ENCODE data around the gene TBC1D22B.

Gene TBC1D22B

GRCh38 chr6:37272834-37273566 lies 15.4 kb downstream of the TBC1D22B start:
- Histone ChIP-seq H3K36me3 (ENCODE audit: control insufficient read depth in 2 of 2, insufficient read depth in 1 of 2, low read length in 2 of 2) (peaks cover 4 to 14% of the 10 kb centered on the region in 2 experiments; a peak in 2 of 3 replicates), H3K9me3 (ENCODE audit: control insufficient read depth, insufficient read depth, low read depth, low read length) (no peaks in the 10 kb centered on the region), H3K27ac (ENCODE audit: extremely low read depth, low read depth, low read length) (no peak overlapping the region), H3K4me1 (ENCODE audit: control insufficient read depth, insufficient read depth, low read length) (0 out of 2 replicates have a peak, but pooled peaks cover 5% of the 10 kb centered on the region), H3K4me3 (ENCODE audit: low read depth, low read length) (no peak overlapping the region)
- peak; percentile 39 for TF ChIP-seq ZNF335 (tag by site-specific recombination; conservative IDR thresholded peaks at IDR 0.05)
- no peak for TF ChIP-seq ZBTB11 (tag by site-specific recombination; conservative IDR thresholded peaks at IDR 0.05; ENCODE audit: low read depth)
- TF ChIP-seq SCRT2 (tag by site-specific recombination; IDR thresholded peaks at IDR 0.05), result peak; percentile 88; the same call in 1 of the 2 replicates
- TF ChIP-seq ZNF362 (tag by site-specific recombination; IDR thresholded peaks at IDR 0.05), result 0 out of 2 replicates have a peak, but pooled peaks have one; percentile 15
- no peak for TF ChIP-seq ZNF391 (tag by site-specific recombination; IDR thresholded peaks at IDR 0.05; ENCODE audit: borderline replicate concordance, low read depth)
- POLR2A ChIA-PET, result interaction anchor here (0.7 to 1.9 kb wide), 2 partner anchors 15 to 63 kb away, joined by 4 to 5 read pairs; partner anchors contain the start of genes TBC1D22B and TMEM217
- CTCF ChIA-PET, result interaction anchor here (0.5 to 1.0 kb wide), 3 partner anchors 8 to 388 kb away, joined by 3 to 5 read pairs (median 3); no protein-coding TSS in a partner anchor

DNA sequence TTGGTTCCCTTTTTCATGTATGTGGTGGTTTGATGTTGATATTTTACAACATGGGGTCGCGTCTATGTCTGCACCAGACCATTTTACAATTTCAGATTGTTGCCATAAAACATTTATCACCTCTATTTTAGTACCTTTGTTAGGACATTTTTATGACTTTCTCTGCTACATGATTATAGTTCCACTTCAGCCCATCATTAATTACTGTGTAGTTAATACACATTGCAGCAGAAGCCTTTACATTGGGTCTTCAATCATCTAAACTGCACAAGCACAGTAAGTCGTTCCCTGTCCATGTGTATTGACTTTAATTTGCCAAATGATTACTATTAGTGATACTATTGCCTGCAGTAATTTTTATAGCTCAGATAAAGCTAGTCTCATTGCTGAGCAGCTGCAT lies 16.1 kb downstream of the TBC1D22B start:
- H3K4me3 ChIP-seq (ENCODE audit: low read depth, low read length), result no peak overlapping the region
- H3K27ac ChIP-seq (ENCODE audit: extremely low read depth, low read depth, low read length), result no peak overlapping the region
- CTCF ChIA-PET, result interaction anchor here (0.9 to 1.0 kb wide), 2 partner anchors 9 to 252 kb away, joined by 3 to 5 read pairs; no protein-coding TSS in a partner anchor
- peaks cover 4 to 14% of the 10 kb centered on the region in 2 experiments; a peak in 2 of 3 replicates for H3K36me3 ChIP-seq (ENCODE audit: control insufficient read depth in 2 of 2, insufficient read depth in 1 of 2, low read length in 2 of 2)
- no peaks in the 10 kb centered on the region for H3K9me3 ChIP-seq (ENCODE audit: control insufficient read depth, insufficient read depth, low read depth, low read length)
- H3K4me1 ChIP-seq (ENCODE audit: control insufficient read depth, insufficient read depth, low read length), result 0 out of 2 replicates have a peak, but pooled peaks cover 5% of the 10 kb centered on the region
- POLR2A ChIA-PET, result interaction anchor here (1.9 kb wide), 1 partner anchor 16 kb away, joined by 5 read pairs; the partner anchor contains the start of genes TBC1D22B and TMEM217
- TF ChIP-seq ZBTB8A (tag by site-specific recombination; IDR thresholded peaks at IDR 0.05), result peak; percentile 67
- no peak for TF ChIP-seq ZNF350 (tag by site-specific recombination; IDR thresholded peaks at IDR 0.05)
- no peak for TF ChIP-seq ZNF404 (tag by site-specific recombination; IDR thresholded peaks at IDR 0.05)
- TF ChIP-seq ZNF610 (tag by site-specific recombination; IDR thresholded peaks at IDR 0.05; ENCODE audit: borderline replicate concordance), result no peak
- peak; percentile 38; the same call in 1 of the 2 replicates for TF ChIP-seq GFI1B (tag by site-specific recombination; IDR thresholded peaks at IDR 0.05)
- no peak for TF ChIP-seq ZNF654 (tag by site-specific recombination; IDR thresholded peaks at IDR 0.05; ENCODE audit: low read depth)
- TF ChIP-seq YY2 (tag by site-specific recombination; IDR thresholded peaks at IDR 0.05), result no peak
- TF ChIP-seq EGR2 (tag by site-specific recombination; IDR thresholded peaks at IDR 0.05; ENCODE audit: low read depth), result no peak
- no peak for TF ChIP-seq ZNF133 (tag by site-specific recombination; IDR thresholded peaks at IDR 0.05)
- TF ChIP-seq ZXDB (tag by site-specific recombination; IDR thresholded peaks at IDR 0.05), result 0 out of 2 replicates have a peak, but pooled peaks have one; percentile 23
- TF ChIP-seq ZNF335 (tag by site-specific recombination; conservative IDR thresholded peaks at IDR 0.05), result no peak
- 0 out of 2 replicates have a peak, but pooled peaks have one; percentile 22 for TF ChIP-seq ZNF624 (tag by site-specific recombination; IDR thresholded peaks at IDR 0.05)
- TF ChIP-seq, protein P1, sequence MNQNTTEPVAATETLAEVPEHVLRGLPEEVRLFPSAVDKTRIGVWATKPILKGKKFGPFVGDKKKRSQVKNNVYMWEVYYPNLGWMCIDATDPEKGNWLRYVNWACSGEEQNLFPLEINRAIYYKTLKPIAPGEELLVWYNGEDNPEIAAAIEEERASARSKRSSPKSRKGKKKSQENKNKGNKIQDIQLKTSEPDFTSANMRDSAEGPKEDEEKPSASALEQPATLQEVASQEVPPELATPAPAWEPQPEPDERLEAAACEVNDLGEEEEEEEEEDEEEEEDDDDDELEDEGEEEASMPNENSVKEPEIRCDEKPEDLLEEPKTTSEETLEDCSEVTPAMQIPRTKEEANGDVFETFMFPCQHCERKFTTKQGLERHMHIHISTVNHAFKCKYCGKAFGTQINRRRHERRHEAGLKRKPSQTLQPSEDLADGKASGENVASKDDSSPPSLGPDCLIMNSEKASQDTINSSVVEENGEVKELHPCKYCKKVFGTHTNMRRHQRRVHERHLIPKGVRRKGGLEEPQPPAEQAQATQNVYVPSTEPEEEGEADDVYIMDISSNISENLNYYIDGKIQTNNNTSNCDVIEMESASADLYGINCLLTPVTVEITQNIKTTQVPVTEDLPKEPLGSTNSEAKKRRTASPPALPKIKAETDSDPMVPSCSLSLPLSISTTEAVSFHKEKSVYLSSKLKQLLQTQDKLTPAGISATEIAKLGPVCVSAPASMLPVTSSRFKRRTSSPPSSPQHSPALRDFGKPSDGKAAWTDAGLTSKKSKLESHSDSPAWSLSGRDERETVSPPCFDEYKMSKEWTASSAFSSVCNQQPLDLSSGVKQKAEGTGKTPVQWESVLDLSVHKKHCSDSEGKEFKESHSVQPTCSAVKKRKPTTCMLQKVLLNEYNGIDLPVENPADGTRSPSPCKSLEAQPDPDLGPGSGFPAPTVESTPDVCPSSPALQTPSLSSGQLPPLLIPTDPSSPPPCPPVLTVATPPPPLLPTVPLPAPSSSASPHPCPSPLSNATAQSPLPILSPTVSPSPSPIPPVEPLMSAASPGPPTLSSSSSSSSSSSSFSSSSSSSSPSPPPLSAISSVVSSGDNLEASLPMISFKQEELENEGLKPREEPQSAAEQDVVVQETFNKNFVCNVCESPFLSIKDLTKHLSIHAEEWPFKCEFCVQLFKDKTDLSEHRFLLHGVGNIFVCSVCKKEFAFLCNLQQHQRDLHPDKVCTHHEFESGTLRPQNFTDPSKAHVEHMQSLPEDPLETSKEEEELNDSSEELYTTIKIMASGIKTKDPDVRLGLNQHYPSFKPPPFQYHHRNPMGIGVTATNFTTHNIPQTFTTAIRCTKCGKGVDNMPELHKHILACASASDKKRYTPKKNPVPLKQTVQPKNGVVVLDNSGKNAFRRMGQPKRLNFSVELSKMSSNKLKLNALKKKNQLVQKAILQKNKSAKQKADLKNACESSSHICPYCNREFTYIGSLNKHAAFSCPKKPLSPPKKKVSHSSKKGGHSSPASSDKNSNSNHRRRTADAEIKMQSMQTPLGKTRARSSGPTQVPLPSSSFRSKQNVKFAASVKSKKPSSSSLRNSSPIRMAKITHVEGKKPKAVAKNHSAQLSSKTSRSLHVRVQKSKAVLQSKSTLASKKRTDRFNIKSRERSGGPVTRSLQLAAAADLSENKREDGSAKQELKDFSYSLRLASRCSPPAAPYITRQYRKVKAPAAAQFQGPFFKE (tag by site-specific recombination; IDR thresholded peaks at IDR 0.05; ENCODE audit: borderline replicate concordance), result no peak
- peak; percentile 80 for TF ChIP-seq SP7 (tag by site-specific recombination; IDR thresholded peaks at IDR 0.05)
- no peak for TF ChIP-seq PATZ1 (tag by site-specific recombination; IDR thresholded peaks at IDR 0.05)
- TF ChIP-seq KLF16 (tag by site-specific recombination; IDR thresholded peaks at IDR 0.05), result 0 out of 2 replicates have a peak, but pooled peaks have one; percentile 71

Measured in HEK293 (cell line).